HepG2 (cell line): ENCODE results near the gene SERINC2. TPM values are rescaled to one million over a fixed set of nuclear protein-coding genes. Genes with fewer than 3 reads are reported as not detected.
"Not testable (repeated sequence)": the region's sequence is repeated elsewhere in the genome, so short reads cannot be mapped to it uniquely, and the experiment has no call there.

Experiments
- ATAC-seq: fragments of 200-7000 bp; cut with Tn5 transposase; 3 replicates; pipeline ENCODE4 v1.9.1; 2020; ENCODE audit warnings: mild to moderate bottlenecking, moderate library complexity
- BruUV-seq: library from RNA; stranded (reverse); fragments of 400-500 nt; replicated peaks from 2 replicates; lab custom pipeline; 2021; lab: Mats Ljungman, UMichigan
- CTCF ChIA-PET: fragments of 300-600 bp; formaldehyde crosslinking; extraction: SDS; loops from one replicate; lab custom pipeline; 2021; ENCODE audit warnings: low total read pairs, inconsistent platforms, low intra/inter-chr PET ratio; lab: Yijun Ruan, JAX
- POLR2A ChIA-PET: fragments of 350-600 bp; sonication (Branson Sonifier 250); formaldehyde crosslinking; loops from one replicate; lab custom pipeline; 2020; ENCODE audit warnings: antibody characterized with exemption, inconsistent platforms; lab: Yijun Ruan, JAX
- DNase-seq: peaks from one replicate; pipeline ENCODE4 v3.0.0-alpha.2; 2015; ENCODE audit warnings: low spot score
- FAIRE-seq: peaks from 3 replicates; lab custom pipeline; 2011; peaks lifted over from hg19 to GRCh38; lab: Jason Lieb, UNC
- H2AFZ ChIP-seq: one replicate; pipeline ENCODE4 v1.6.1; 2011; ENCODE audit warnings: low read length, inconsistent platforms
- H3K27ac ChIP-seq: fragments of 300-600 bp; 3 replicates; pipeline ENCODE4 v1.8.0; 2011; ENCODE audit warnings: mixed run types, mild to moderate bottlenecking, mixed read lengths, low read length, inconsistent platforms; ENCODE audit not compliant: insufficient read depth; ENCODE audit errors: extremely low read length
- H3K27me3 ChIP-seq, 2 experiments: fragments of 200-600 bp in 1 of 2; 2 replicates in 1 of 2; 3 replicates in 1 of 2; pipeline versions ENCODE4 v1.6.0 to v1.8.0; 2011; ENCODE audit warnings: low read length in 2 of 2, mild to moderate bottlenecking in 2 of 2, moderate library complexity in 2 of 2, inconsistent platforms in 1 of 2; ENCODE audit not compliant: insufficient read depth in 2 of 2, control insufficient read depth in 1 of 2
- H3K36me3 ChIP-seq, 2 experiments: fragments of 200-600 bp in 1 of 2; replicated peaks in 1 of 2; 2 replicates in 1 of 2; 3 replicates in 1 of 2; pipeline versions ENCODE4 v1.5.1 to v1.8.0; 2011; ENCODE audit warnings: low read length in 2 of 2, inconsistent platforms in 1 of 2; ENCODE audit not compliant: insufficient read depth in 2 of 2, control insufficient read depth in 1 of 2
- H3K4me1 ChIP-seq: 2 replicates; pipeline ENCODE4 v1.5.1; 2012; ENCODE audit warnings: low read length, inconsistent platforms; ENCODE audit not compliant: insufficient read depth
- H3K4me2 ChIP-seq: 2 replicates; pipeline ENCODE4 v1.6.0; 2011; ENCODE audit warnings: low read depth, low read length, inconsistent platforms
- H3K4me3 ChIP-seq, 3 experiments: fragments of 200-600 bp in 1 of 3; sonication (generic), shearing (Covaris generic) in 1 of 3; replicated peaks in 1 of 3; 2 replicates each; pipeline ENCODE4 v1.5.1; 2011 to 2016; ENCODE audit warnings: low read length in 3 of 3, inconsistent platforms in 2 of 3, low read depth in 2 of 3, mild to moderate bottlenecking in 2 of 3, control low read depth in 1 of 3, mixed read lengths in 1 of 3; ENCODE audit not compliant: insufficient read depth in 1 of 3
- H3K79me2 ChIP-seq: one replicate; pipeline ENCODE4 v1.6.1; 2011; ENCODE audit warnings: low read length, inconsistent platforms; ENCODE audit not compliant: insufficient read depth
- H3K9ac ChIP-seq: 2 replicates; pipeline ENCODE4 v1.6.0; 2011; ENCODE audit warnings: mild to moderate bottlenecking, low read depth, low read length, inconsistent platforms; ENCODE audit not compliant: insufficient read depth
- H3K9me3 ChIP-seq: 2 replicates; pipeline ENCODE4 v1.5.1; 2012; ENCODE audit warnings: mild to moderate bottlenecking, low read length
- H4K20me1 ChIP-seq: 2 replicates; pipeline ENCODE4 v1.6.0; 2011; ENCODE audit warnings: inconsistent platforms, mild to moderate bottlenecking, low read length, moderate library complexity; ENCODE audit not compliant: insufficient read depth
- ATF7 ChIP-seq, 2 experiments: fragments of 450-650 bp in 1 of 2; sonication (generic) in 1 of 2; formaldehyde crosslinking in 1 of 2; IDR thresholded peaks; 2 replicates each; pipeline versions ENCODE4 v1.4.0 to v1.6.1; 2016 to 2020; ENCODE audit warnings: antibody characterized with exemption in 1 of 2, mild to moderate bottlenecking in 1 of 2, missing genetic modification reagents in 1 of 2
- CREB1 ChIP-seq, 2 experiments: fragments of 450-650 bp in 1 of 2; IDR thresholded peaks; 2 replicates each; pipeline ENCODE4 v1.6.1; 2016 to 2017; ENCODE audit warnings: control low read depth in 1 of 2, mild to moderate bottlenecking in 1 of 2, missing compliant biosample characterization in 1 of 2, missing genetic modification characterization in 1 of 2
- ELK4 ChIP-seq: sonication (generic); formaldehyde crosslinking; IDR thresholded peaks from 2 replicates; pipeline ENCODE4 v1.9.0; 2021; ENCODE audit warnings: missing genetic modification reagents, borderline replicate concordance
- FOXO1 ChIP-seq: sonication (generic); formaldehyde crosslinking; IDR thresholded peaks from 2 replicates; pipeline ENCODE4 v1.4.0; 2020; ENCODE audit warnings: missing genetic modification reagents
- MAFF ChIP-seq: IDR thresholded peaks from 2 replicates; pipeline ENCODE4 v1.6.1; 2011; ENCODE audit warnings: low read depth, low read length, improper control_type of control experiment
- MLLT10 ChIP-seq: sonication (generic); formaldehyde crosslinking; IDR thresholded peaks from 2 replicates; pipeline ENCODE4 v1.4.0; 2020; ENCODE audit warnings: missing genetic modification reagents
- PHF5A ChIP-seq: IDR thresholded peaks from one replicate; pipeline ENCODE4 v1.6.1; 2018; ENCODE audit warnings: low read depth, missing genetic modification reagents; ENCODE audit not compliant: unreplicated experiment
- RBM39 ChIP-seq: fragments of 200-400 bp; formaldehyde crosslinking; IDR thresholded peaks from one replicate; pipeline ENCODE4 v1.6.1; 2018; ENCODE audit warnings: antibody characterized with exemption, mild to moderate bottlenecking, low read depth, low read length; ENCODE audit not compliant: poor library complexity, severe bottlenecking
- RFXAP ChIP-seq: sonication (generic); formaldehyde crosslinking; IDR thresholded peaks from 2 replicates; pipeline ENCODE4 v1.4.0; 2020; ENCODE audit warnings: missing genetic modification reagents, borderline replicate concordance
- XBP1 ChIP-seq: sonication (generic); formaldehyde crosslinking; IDR thresholded peaks from 2 replicates; pipeline ENCODE4 v1.5.0; 2020; ENCODE audit warnings: missing genetic modification reagents
- ZNF224 ChIP-seq: sonication (generic); formaldehyde crosslinking; IDR thresholded peaks from 2 replicates; pipeline ENCODE4 v1.5.0; 2020; ENCODE audit warnings: mild to moderate bottlenecking, missing genetic modification reagents
- ZSCAN30 ChIP-seq: sonication (generic); formaldehyde crosslinking; IDR thresholded peaks from 2 replicates; pipeline ENCODE4 v1.5.0; 2020; ENCODE audit warnings: mild to moderate bottlenecking, missing genetic modification reagents
- WGBS: methylation state at CpG from one replicate; pipeline ENCODE4 v1.1.6; 2017; ENCODE audit warnings: low lambda C conversion rate; 5-methylcytosine and 5-hydroxymethylcytosine counted together
- in situ Hi-C: cut with HindIII; loops from 2 replicates; pipeline ENCODE4 v1.10.0; 2017; ENCODE audit warnings: low pct_unique_long_range_greater_than_20kb; ENCODE audit not compliant: extremely low pct_ligation_motif_present
- intact Hi-C: fragments of 100-400 bp; cut with micrococcal nuclease; formaldehyde crosslinking; loops from one replicate; pipeline ENCODE4 v1.10.0; 2022; ENCODE audit not compliant: unreplicated experiment
- polyA plus RNA-seq, 8 experiments: library from polyadenylated mRNA; depleted of rRNA in 3 of 8; stranded (reverse) in 7 of 8; unstranded in 1 of 8; fragments of >200 nt; fragmentation: Illumina TruSeq in 4 of 8; extraction: Trizol in 4 of 8; gene quantifications; 2 replicates each; pipeline versions ENCODE4 v1.2.1 to v1.2.3, GENCODE V29; 2011 to 2016; ENCODE audit warnings: low read depth in 4 of 8, missing spikeins in 1 of 8, mixed read lengths in 1 of 8; ENCODE audit not compliant: insufficient read depth in 1 of 8
- total RNA-seq, 5 experiments: library from RNA; depleted of rRNA; stranded (reverse); fragments of >200 nt; fragmentation: Illumina TruSeq; extraction: Trizol; gene quantifications; 2 replicates each; pipeline ENCODE4 v1.2.3, GENCODE V29; 2016; ENCODE audit warnings: low read depth in 1 of 5
- TF ChIP-seq, protein P1 (sequence below): IDR thresholded peaks from 2 replicates; pipeline ENCODE4 v1.6.1; 2016; ENCODE audit warnings: mild to moderate bottlenecking

Gene SERINC2
- total and polyA plus RNA-seq, 2 of the 13 experiments (the other 11 are each of a cell fraction or from before 2014, with no cell fraction given): 4.8 to 126 TPM

GRCh38 chr1:31386576-31387243 lies 26.3 kb upstream of the SERINC2 start:
- H3K9me3 ChIP-seq; H3K9ac ChIP-seq; H3K4me1 ChIP-seq; CTCF ChIA-PET; intact Hi-C loops; H2AFZ ChIP-seq; POLR2A ChIA-PET; H3K27ac ChIP-seq; ATAC-seq; H3K4me2 ChIP-seq; H3K79me2 ChIP-seq; in situ Hi-C loops; DNase-seq; H3K36me3 ChIP-seq; H3K4me3 ChIP-seq; BruUV-seq; FAIRE-seq; H4K20me1 ChIP-seq; TF ChIP-seq CREB1, ATF7 (CRISPR knock-in tag; IDR thresholded peaks at IDR 0.05): not testable (repeated sequence)
- WGBS: 6% methylated on average over 8 of the region's 8 CpGs
- TF ChIP-seq CREB1 (IDR thresholded peaks at IDR 0.05) (0 out of 2 replicates have a peak, but pooled peaks have one; percentile 29), ATF7 (IDR thresholded peaks at IDR 0.05) (peak; percentile 75)
- peaks cover 0 to 15% of the 10 kb centered on the region in 2 experiments; a peak in 3 of 5 replicates for H3K27me3 ChIP-seq

GRCh38 chr1:31387612-31388011 lies 25.4 kb upstream of the SERINC2 start:
- CTCF ChIA-PET: no interaction called here
- peaks cover 10% of the 10 kb centered on the region for H3K4me1 ChIP-seq
- H3K9ac ChIP-seq: no peak overlapping the region
- no peaks in the 10 kb centered on the region for H3K9me3 ChIP-seq
- H3K36me3 ChIP-seq: no peaks in the 10 kb centered on the region
- no peaks in the 10 kb centered on the region for H4K20me1 ChIP-seq
- TF ChIP-seq FOXO1 (CRISPR knock-in tag) (no peak), MLLT10 (CRISPR knock-in tag) (no peak), XBP1 (CRISPR knock-in tag) (no peak), ZSCAN30 (CRISPR knock-in tag) (no peak), CREB1 (IDR thresholded peaks at IDR 0.05) (0 out of 2 replicates have a peak, but pooled peaks have one; percentile 7), CREB1 (CRISPR knock-in tag; IDR thresholded peaks at IDR 0.05) (no peak), RBM39 (no peak), ZNF224 (no peak), MAFF (no peak), PHF5A (CRISPR knock-in tag) (no peak), ATF7 (IDR thresholded peaks at IDR 0.05) (peak; percentile 79), ATF7 (CRISPR knock-in tag; IDR thresholded peaks at IDR 0.05) (no peak), ELK4 (no peak), RFXAP (CRISPR knock-in tag) (no peak)
- TF ChIP-seq, protein P1, sequence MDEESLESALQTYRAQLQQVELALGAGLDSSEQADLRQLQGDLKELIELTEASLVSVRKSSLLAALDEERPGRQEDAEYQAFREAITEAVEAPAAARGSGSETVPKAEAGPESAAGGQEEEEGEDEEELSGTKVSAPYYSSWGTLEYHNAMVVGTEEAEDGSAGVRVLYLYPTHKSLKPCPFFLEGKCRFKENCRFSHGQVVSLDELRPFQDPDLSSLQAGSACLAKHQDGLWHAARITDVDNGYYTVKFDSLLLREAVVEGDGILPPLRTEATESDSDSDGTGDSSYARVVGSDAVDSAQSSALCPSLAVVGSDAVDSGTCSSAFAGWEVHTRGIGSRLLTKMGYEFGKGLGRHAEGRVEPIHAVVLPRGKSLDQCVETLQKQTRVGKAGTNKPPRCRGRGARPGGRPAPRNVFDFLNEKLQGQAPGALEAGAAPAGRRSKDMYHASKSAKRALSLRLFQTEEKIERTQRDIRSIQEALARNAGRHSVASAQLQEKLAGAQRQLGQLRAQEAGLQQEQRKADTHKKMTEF (CRISPR knock-in tag): no peak
- H3K27me3 ChIP-seq: peaks cover 0 to 15% of the 10 kb centered on the region in 2 experiments; a peak in 3 of 5 replicates
- no peaks in the 10 kb centered on the region for H3K79me2 ChIP-seq
- BruUV-seq: no TSS peak
- ATAC-seq (no peak), FAIRE-seq (no peak), DNase-seq (no peak)
- no peak overlapping the region for H3K27ac ChIP-seq
- no peak overlapping the region for H3K4me2 ChIP-seq
- no peak overlapping the region for H3K4me3 ChIP-seq
- no peak overlapping the region for H2AFZ ChIP-seq
- intact Hi-C loops (no loop called here), in situ Hi-C loops (no loop called here)
- 32% methylated on average over 10 of the region's 10 CpGs for WGBS
- POLR2A ChIA-PET: no interaction called here
